SIG-M5 treated with dmso at 0.1 percent for 504 hours (cell line): ENCODE data around the gene AGAP5.

ENCODE experiments used
- DNase-seq: peaks from one replicate; lab custom pipeline; 2025; ENCODE audit not compliant: unreplicated experiment; lab: John Stamatoyannopoulos, UW

The AGAP5 gene

DNA sequence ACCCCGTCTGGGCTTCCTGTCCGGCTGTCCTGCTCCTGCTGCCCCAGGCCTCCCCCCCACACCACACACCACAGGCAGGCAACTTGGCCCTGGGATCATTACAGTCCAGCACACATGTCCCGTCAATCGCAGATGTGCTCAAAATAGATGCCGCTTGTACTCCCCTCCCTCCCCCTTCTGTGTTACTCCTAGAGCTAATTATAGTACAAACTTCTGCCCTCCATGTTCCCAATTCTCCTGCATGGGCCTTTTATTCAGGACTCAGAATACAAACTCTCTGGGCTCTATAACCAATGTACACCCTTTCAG is 42.0 kb downstream of the AGAP5 start, which contains the start of gene SYNPO2L:
SYNPO2L (minus strand) TSS at position 40 of the 309 bp plus-strand sequence. CDS start 107 bp downstream, outside the sequence.
- no peak for DNase-seq

DNA sequence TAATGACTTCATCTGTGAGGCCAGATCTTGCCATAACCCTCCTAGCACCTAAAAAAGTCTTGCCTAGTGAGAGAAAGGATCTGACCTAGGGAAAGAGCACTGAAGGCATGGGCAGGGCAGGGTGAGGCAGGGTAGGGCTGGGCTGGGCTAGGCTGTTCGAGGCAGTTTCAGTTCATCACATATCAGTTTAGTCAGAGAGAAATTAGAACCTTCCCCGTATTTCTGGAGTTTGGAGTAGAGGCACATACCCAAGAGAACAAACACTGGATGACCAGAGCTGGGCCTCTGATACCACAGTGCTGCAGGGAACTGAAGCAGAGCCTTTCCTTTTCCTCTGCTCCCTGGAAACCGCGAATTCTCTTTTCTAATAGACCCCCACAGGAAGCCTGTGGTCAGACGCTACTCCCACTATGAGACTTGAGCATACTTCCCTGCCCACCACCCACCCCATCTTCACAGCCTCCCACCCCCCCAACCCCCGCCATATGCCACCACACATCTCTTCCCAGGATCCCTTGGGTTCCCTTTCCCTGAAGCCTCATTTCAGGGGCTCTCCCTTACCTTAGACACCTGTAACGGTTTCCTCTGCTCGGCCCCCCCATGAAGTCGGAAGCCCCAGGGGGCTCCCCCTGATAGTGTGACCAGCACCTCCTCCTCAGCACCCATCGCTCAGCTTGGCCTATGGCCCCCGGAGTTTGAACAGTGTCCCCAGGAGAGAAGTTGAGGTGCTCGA is 42.5 kb downstream of the AGAP5 start:
- no peak for DNase-seq

DNA sequence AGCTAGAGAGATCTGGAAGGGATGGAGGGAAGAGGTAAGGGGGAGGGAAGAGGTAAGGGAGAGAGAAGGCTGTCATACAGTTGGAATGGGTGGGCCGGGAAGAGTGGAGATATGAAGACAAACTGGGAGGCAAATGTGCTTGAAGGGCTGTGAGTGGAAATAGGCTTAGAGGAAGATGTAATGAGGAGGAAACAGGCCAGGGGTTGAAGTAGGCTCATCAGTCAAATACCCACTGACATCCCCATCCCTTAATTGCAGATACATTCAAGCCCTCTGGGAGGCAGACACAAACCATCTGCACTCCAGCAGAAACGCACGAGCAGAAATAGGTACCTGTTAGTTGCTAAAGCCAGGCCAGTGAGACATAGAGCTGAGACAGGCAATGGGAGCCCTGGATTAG is 44.2 kb downstream of the AGAP5 start:
- peak; percentile 45 for DNase-seq

DNA sequence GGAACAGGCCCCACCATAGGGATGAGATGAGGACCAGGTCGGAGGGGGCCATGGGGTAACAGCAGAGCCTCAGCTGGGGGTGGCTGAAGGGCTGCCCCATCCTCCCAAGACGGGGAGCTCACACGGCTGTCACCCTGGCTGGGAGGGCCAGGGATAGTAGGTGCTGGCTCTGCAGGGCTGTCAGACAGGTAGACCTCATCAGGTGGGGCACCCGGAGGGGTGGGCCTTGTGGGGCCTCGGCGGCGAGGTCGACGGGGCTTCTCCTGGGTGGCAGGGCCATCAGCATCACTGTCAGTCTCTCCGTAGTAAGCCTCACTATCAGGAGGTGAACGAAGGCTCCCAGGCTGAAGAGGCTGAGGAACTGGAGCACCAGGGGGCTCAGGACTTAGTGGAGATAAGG is 44.7 kb downstream of the AGAP5 start:
- no peak for DNase-seq

DNA sequence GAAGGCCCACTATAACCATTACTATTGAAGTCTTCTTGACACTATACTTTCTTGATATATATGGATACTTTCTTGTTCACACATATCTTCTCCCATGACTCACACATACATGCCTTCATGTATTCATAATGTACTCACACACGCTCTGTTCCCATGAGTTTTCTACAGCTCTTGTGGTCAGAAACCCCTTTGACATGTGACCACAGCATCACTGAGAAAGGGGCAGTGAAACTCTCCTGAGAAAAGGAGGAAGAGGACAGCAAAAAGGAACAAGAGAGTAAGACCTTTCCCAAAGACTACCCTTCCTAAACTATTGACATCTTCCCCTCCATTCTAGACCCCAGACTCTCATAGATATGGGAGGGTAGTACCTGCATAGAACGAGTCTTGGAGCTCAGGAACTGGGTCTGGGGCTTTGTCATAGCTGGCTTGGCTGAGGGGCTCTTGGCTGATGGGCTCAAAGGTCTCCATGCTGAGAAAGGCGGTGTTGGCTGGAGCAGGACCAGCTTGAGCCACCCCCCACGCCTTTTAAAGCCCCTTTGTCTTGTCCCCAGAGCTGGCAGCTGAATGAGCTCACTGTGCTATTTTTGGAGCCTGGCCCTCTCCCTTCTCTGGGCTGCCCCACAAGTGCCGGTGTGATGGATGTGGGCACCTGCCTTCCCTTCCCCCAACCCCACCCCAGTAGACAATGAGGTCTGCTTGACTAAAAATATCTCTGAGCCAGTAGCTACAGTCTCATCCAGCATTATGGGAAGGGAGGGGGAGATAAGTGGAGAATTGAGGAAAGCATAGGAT is 47.2 kb downstream of the AGAP5 start:
- DNase-seq = peak; percentile 81

DNA sequence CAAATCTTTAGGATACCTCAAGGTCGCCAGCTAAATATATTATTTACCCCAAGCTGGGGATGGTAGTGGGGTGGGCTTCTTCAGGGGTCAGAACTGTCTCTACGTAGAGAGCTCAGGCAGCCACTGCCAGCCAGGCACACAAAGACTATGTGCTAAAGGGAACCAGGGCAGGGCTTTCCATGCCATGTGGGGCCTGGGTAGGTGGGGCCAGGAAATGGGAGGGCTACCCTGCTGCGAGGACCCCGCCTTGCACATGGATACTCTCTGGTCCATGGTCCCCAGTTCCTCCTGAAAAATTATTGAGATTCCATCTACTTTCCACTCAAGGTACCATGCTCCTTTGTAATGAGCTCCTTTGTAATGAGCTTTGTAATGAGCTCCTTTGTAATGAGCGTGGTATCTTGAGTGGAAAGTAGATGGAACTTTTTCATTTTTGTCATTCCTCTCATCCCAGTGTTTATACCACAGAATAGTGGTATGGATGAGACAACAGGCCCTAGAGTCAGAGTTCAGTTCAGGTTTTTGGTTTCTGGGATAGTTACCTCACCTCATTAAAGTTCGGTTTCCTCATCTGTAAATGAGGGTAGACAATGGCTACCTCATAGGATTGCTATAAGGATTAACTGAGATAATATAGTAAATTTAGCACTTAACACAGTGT is 47.9 kb downstream of the AGAP5 start:
- DNase-seq = no peak

DNA sequence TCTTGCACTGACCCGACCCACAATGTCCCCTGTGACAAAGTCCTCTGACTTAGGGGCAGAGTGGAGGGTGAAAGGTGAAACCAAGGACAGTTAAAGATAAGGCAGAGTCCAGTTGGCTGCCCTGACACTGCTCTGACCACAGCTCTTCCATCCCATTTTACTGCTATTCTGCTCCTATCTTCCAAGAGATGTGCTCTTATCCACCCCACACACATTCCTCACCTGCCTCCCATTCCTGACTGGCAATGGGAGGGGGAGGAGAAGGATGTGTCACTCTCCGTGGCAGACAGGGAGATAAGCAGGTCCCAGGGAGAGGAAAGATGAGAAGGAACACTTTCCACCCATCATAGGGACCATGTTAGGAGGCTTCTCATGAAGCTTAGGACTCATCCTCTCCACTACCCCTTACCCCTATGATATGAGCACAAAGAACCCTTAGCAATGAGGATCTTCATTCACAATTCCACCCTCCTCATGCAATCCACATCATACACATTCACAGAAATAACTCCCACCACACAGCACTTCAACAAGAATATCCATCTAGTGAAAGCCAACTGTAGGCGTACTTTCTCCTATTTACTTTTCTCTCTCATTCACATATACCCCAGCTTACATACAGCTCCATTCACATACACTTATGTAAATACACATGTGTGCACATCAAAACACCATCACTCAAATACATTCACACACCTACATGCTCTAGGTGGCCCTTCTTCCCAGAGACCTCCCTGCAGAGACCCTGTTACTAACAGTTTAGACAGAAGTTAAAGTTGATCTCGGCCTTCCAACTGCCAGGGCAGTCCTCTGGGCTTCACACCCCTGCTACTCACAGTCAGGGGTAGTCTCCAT is 48.7 kb downstream of the AGAP5 start:
- DNase-seq = no peak

DNA sequence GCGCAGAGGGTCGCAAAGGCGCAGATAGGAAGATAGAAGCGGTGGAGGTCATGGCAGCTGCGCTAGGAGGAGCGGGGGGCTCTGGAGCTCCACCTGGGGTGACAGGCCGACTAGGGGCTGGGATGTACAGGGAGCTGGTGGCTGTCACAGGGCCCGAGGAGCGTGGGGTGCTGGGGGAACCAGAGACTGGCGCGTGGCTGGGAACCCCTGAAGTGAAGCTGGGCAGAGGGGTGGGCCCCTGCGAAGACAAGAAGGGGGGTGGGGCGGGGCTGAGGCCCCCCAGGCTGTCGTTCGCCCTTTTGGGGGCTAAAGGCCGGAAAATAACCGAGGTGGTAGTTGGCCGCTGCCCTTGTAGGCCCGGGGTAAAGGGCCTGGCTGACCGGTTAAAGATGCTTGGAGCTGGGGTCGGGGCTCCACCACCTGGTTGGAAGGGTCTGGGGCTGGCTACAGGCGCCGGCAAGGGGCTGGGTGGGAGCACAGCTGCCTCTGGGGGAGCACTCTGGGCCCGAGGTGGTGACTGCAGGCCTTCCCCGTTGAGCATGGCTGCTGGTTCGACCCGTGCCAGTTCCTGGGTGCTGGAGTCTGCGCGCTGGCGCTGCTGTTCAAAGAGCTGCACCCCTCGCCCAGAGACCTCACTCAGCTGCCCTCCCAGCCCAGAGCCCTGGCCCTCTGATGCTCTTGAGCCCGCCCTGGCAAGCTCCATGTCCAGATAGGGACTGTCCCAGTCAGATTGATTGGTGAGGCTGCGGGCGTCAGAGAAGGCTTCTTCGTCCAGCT is 49.8 kb downstream of the AGAP5 start:
- no peak for DNase-seq

DNA sequence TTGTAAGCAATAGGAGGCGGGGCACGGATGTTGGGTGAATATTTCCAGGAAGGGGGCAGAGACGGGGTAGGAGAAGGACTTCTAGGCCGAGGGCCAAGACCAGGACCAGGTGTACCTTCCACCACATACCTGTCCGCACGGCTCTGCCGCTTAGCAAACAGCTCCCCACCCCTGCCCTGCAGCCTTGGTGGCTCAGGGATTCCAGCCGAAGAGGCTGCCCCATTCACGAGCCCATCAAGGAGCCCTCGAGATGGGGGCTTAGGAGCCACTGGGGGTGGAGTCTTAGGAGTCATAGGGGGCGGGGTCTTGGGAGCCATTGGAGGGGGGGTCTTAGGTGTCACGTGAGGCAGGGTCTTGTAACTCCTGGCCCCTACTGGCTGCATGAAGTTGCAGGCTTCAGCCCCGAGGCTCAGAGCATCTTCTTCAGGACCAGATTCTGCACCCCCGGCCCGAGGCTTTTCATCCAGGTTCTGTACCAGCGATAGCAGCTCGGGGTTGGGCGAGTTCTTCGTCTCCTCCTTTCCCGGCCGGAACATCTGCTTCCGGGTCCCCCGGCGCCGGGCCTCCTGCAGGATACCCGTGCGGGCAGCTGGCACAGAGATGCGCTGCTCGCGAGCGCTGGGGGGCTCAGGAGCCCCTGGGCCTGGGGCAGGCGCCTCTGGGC is 50.6 kb downstream of the AGAP5 start:
- DNase-seq = no peak

DNA sequence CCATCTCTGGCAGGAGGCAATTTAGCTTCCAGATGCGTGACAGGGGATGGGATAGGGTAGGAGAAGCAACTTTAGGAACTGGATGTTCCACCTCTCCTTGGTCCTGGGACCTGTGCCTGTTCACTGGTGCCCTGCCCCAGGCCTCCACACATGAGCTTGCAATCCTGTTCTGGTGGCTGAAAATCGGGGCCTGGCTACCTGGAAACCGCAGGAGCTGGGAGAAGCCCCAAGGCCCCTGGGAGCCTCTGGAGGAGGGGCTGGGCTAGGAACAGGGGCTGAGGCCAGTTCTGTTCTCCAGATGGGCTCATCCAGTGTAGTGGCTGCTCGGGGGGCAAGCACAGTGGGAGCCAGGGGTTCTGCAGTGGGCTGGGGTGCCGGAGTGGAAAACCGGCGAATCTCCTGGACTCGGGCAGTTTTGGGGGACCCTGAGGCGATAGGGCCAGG is 51.3 kb downstream of the AGAP5 start:
- no peak for DNase-seq

DNA sequence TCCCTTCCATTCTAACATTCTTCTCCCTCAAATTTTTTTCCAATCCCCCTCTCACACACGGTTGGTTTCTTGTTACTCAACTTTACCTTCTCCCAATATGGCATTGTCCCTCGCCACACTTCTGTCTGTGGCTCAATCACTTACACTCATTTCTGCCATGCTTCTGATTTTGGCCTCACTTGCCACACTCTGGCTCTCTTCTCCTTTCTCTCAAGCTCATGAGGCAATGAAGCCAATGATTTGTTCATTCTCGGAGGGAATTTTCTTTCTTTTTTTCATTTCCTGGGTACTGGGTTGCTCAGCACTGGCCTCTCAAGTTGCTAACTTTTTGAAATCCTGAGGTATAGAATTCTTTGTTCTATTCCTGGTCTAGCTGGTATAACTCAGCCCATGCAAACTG is 52.7 kb downstream of the AGAP5 start:
- DNase-seq = peak; percentile 9

DNA sequence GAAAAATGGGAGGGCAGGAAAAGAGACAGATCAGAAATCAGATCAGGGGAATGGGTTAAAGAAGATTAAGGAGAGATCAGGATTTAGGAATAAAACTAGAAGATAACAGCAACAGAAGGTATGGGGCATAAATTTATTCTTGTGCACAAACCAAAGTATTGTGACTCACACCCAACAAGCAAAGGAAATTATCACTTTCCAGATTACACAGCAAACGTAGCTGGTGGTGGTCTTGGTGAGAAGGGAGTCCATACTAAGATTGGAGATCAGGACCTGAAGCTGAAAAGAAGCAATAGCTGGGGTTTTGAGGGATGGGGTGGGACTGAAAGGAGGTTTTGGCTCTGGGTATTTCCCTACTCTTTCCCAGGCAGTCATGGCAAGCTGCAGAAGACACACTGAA is 53.1 kb downstream of the AGAP5 start:
- no peak for DNase-seq

DNA sequence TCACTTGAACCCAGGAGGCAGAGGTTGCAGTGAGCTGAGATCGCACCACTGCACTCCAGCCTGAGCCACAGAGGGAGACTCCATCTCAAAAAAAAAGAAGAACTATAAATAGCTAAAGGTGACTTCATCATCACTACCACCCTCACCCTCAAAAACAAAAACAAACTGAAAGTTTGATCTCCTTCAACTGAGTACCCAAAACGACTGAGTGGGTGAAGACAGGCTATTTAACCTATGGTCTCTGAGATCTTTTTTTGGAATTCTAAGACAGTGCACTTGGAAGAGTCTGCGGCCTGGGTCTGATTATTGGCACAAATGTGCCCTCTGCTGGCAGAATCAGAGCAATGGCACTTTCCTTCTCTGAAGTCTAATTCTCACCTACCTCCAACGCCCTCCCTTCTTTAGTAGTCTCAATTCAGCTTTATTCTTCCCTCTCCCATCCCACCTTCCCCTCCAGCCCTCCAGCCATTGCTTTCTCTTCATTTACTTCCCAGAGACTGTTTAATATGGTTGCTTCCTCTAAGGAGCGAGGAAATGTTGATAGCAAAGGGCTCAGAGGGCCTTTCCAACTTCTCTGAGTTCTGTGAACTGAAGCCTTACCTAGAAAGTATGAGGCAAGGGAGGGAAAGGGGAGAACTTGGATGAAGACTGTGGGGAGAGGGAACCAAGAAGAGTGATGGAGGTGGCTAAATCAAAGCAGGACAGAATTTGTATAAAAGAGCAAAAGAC is 53.7 kb downstream of the AGAP5 start:
- DNase-seq = peak; percentile 48

DNA sequence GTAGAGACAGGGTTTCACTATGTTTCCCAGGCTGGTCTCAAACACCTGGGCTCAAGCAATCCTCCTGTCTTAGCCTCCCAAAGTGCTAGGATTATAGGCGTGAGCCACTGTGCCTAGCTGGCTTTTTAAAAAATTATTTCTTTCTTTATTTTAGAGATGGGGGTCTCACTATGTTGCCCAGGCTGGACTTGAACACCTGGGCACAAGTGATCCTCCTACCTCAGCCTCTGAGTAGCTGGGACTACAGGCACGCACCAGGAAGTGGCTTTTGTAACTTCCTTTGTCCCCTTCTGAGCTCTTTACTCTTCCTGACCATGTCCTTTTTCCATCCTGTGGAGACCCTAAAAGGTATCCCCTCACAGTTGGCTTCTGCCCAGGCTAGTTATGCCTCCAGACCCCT is 54.5 kb downstream of the AGAP5 start:
- DNase-seq = no peak

DNA sequence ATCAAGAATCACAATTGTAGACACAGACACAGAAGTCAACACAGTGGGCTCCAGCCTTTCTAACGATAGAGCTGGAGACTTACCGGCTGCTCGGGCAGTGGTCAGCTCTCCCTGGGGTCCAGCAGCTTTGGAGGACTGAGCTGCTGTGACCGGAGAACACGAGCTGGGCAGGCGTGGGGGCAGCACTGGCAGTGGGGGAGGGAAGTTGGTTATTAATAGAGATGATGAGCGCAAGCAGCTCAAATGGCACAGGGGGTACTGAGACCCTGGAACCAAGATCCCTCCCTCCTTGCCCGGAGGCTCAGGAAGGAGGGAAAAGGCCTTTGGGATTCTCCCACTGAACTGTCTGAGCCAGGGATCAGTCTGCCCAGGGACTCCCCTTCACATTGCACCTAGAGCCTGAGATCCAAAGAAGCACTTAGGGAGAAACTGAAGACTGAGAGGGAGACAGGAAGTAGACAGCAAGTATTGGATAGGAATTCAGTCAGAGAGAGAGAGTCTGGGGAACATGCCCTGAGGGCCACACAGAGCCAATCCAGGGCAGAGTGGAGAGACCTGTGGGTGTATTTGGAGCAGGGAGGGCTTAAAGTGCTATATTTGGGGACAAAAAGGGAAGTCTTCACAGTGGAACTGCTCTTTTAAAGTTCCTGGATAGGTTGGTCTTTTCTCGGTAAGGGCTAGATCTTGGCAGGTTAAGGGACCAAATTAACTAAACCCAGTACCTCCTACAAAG is 56.4 kb downstream of the AGAP5 start, which contains the start of gene MYOZ1:
MYOZ1 (minus strand) TSS at position 147 of the 733 bp plus-strand sequence. CDS start 1,457 bp downstream, outside the sequence.
- DNase-seq = peak; percentile 36

DNA sequence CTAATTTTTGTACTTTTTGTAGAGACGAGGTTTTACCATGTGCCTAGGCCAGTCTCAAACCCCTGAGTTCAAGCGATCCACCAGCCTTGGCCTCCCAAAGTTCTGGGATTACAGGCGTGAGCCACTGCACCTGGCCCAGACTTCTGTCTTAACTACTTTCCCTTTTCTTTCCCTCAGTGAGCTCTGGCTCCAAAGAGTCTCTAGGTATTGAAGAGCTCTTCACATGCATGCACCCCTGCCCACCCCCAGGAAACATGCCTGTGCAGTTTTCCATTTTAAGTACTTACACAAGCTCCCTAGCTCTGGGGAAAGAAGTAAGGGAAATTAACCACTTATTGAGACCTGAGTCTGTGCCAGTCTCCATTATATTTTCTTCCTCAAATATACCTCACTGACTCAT is 58.6 kb downstream of the AGAP5 start:
- DNase-seq = no peak

DNA sequence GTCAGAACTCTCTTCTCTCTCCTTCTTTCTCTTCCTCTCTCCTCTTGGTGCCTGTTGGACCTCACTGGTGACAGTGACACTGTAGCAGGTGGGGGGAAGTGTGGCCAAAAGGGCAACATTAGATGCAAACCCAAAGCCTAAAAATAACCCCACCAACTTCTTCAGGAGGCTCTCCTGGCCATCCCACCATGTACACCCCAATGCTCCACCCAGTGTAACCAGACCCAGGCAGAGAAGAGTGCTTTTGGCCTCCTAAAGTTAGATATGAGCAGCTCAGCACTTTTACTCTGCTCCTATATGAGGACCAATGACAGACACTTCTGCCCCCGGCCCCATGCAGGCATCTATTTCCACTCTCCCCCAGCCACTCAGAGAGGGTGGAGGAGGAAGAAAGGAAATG is 62.1 kb downstream of the AGAP5 start:
- DNase-seq = no peak

DNA sequence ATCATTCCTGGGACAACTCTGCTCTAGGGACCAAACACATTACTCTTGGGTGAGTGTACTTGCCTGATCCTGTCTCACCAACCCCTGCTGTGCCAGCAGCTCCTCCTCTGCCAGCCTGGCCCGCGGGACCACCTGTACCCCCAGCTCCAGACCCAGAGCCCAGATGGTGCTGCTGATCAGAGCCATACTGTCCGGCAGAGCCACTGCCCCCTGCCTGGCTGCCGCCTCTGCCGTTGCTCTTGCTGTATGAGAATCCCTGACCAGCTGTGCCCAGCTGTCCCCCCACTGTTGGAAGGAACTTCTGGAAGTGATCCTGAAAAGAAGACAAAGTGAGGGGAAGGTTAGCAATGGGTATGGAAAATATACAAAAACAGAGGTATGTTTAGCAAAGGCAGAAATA is 63.5 kb downstream of the AGAP5 start:
- DNase-seq = no peak
